SKM-1 (cell line): ENCODE results near the gene CBX5.
"Not testable (repeated sequence)": the region's sequence is repeated elsewhere in the genome, so short reads cannot be mapped to it uniquely, and the experiment has no call there.

Source experiments
- DNase-seq: peaks from one replicate; lab custom pipeline; 2025; ENCODE audit not compliant: unreplicated experiment; lab: John Stamatoyannopoulos, UW

Gene CBX5

DNA sequence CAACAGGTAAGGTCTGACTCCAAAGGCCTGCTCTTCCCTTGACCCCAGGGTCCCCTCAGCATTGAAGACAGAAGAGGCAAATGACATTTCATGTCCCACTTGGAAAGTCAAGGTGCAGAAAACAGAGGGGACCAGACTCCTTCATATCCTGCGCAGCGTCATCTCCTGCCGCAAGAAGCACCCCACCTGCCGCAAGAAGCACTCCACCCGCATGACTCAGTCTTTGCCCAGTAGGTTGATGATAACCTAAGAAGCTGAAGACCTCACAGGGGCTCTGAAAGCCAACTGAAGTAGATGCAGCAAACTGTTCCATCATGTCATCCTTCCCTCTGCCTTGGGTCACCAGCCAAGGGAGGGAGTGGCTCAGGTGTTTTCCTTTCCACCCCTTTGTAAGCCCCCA lies 79.5 kb downstream of the CBX5 start:
- no peak for DNase-seq

DNA sequence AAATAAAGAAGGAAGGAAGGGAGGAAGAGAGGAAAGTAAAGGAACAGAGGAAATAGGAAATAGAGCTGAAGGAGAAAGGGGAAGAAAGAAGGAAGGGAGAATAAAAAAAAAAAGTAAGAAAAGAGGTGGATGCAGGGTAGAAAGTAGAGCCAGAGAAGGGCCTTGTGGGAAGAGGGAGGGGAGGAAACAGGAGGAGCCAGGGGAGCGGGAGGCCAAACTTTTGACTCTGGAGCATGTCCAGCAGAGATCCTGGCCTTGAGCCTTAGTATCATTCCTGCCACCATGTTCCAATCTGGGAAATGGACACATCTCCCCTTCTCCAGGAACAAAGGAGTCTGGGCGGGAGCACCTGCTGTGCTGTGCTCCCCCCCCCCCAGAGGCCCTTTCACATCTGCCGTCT lies 80.0 kb downstream of the CBX5 start:
- DNase-seq: no peak

DNA sequence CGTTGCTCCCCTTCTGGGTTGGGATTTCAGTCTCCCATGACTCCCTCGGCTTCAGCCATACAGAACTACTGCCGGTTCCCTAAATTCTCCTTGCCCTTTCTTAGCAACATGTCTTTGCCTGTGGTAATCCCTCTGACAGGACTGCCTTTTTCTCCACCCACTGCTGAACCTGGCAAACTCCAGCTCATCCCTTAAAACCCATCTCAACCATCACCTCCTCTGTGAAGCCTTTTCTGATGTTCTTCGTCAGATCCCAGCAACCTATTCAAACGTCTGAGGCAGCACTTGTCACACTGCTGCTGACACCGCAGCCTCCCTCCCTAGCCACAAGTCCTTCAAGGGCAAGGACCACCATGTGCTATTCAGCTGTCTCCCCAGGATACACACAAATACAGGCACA lies 80.9 kb downstream of the CBX5 start:
- DNase-seq: no peak

DNA sequence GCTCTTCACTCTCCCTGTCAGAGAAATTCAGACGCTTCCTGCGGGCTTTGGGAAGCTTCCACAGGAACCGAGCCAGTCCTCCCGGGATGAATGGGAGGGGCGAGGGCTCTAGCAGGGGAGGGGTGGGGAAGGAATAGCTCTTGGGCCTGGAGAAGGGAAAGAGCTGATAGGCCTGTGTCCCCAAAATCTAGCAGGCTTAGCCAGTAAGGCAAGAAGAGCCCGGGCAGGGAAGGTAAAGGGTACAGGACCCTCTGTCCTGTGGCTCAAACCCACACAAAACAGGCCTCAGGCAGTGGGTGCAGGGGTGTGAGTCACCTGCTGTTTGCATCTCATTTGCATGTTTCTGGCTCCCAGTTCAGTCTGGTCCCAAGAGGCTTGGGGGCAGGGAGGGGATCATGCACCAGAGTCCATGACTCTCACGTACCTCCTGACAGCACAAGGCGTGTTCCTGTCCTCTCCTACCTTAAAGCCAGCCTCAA lies 82.5 kb downstream of the CBX5 start:
- DNase-seq: no peak

DNA sequence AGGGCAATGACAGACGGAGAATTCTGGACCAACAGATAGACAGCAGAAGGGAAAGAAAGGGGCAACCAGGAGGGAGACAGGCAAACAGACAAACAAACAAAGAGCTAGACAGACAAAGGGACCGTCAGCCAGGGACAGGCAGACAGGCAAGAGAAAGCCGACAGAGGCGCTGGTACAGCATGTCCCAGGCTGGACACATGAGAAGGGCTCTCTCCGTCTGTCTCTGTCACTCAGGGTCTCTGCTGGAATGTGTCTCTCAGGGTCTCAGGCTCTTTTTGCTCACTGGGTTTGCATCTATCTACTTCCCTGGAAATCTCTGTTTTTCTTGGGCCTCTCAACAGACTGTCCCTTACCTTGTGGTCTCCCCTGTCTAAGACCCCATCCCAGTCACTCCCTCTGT lies 82.9 kb downstream of the CBX5 start:
- DNase-seq: no peak

DNA sequence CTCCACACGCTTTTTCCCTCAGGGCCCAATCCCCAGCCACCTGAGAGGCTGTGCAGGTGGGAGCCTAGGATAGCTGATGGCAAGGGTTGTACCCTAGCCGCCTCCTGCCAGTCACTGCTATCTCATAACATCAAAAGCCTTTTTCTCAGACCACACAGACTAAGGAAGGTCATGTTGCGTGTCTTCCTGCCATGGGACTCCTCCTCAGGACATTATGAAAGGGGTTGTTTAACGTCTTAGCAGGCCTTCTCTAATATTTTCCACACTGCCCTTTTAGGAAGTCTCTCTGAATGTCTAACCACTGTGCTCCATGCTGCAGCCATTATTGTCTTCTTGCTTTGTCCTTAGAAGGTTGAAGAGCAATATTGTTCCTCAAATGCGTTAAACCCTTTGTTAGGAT lies 83.5 kb downstream of the CBX5 start:
- peak; percentile 5 for DNase-seq

DNA sequence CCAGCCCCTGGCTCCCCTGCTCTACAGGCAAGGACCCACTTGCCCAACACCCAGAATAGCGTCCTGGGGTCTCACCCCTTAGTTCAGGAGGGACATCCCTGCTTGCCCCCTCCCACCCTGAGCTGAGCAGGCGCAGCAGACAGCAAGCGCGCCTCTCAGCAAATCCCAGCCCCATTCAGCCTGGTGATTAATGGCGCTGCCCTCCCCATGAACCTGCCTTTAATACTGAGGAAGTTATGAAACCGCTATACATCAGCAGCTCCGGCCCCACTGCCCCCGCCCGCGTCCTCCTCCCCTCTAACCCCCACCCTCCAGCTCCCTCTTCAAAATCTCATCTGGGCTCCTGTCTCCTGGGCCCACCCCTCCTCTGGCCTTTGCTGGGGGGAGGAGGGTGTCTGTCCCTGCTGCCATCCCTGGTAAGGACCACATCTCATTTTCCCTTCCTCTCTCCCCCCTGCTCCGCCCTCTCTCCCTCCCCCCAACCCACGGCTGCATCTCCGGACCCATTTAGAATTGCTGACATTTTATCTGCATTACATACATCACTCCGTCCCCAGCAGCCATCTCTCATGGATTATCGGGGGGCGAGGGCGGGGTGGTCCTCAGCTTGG lies 84.1 kb downstream of the CBX5 start:
- peak; percentile 53 for DNase-seq

DNA sequence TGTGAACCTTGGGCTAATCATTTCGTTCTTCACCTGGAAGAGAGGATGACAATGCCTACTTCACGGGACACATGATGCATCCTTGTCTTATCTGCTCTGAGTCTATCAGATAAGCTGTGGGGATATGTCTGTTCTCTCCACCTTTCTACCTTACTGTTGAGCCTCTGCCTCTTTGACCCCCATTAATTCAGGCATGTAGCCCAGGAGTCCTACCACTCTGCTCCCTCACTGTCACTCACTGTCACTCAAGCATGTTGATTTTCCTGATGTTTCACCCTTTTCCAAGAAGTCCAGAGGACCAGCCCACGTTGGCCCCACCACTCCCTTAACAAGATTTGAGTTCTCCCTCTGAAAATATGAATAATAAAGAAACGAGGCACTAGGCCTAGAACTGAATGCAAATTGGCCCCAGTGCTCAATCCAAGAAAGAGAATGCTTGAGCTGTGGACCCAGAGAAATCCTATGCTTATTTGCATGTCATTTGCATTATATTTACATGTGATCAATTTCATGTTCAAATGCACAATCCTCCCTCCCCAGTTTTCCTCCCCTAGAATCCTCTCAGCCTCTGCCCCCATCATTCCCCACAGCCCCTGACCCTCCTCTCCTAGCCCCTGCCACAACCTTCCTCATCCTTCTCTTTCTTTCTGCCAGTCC lies 84.7 kb downstream of the CBX5 start:
- no peak for DNase-seq

DNA sequence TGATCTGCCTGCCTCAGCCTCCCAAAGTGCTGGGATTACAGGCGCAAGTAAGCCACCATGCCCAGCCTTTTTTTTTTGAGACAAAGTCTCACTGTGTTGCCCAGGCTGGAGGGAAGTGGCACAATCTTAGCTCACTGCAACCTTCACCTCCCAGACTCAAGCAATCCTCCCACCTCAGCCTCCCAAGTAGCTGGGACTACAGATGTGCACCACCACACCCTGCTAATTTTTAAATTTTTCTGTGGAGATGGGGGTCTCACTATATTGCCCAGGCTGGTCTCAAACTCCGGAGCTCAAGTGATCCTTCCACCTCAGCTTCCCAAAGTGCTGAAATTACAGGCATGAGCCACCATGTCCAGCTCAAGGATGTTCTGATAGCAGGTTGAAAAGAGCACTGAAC lies 85.3 kb downstream of the CBX5 start:
- DNase-seq: not testable (repeated sequence)

DNA sequence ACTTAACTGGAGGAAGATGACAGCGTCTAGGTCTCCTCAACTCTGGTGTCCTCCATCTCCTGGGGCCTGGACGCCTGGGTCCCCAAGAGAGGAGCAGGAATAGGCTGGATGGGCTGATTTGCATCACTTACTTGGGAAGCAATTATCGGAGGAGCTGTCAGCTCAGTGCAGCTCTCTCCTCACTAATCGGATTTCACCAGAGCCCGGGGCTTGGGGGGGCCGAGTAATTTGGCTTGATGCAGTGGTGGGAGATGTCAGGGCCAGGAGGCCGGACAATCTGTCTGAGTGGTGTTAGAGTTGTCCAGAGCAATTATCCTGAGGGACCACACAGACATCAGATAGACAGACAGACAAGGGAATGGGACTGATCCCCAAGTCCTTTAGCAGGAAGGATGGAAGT lies 86.5 kb downstream of the CBX5 start:
- DNase-seq: no peak

DNA sequence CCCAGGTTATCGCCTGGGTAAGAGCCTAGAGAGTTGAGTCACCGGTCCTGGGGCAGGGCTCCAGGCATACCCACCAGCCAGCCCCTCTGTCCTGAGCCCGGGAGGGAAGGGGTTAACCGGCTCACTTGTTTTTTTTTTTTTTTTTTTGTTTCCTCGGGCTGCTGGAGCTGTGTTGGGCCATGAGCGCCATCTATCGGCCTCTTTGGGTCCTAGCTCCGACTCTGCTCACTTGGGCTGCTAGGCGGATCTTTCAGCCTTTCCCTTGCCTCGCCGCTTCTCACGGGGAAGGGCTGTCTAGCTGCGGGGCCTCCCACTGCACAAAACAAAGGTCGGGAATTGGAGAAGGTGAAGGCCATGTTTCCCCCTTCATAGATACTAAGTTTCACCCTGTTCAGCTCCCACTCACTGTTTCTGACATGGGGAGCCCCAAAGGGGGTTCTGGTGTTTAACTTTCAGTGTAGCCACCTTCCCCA lies 88.3 kb downstream of the CBX5 start:
- DNase-seq: peak; percentile 16

DNA sequence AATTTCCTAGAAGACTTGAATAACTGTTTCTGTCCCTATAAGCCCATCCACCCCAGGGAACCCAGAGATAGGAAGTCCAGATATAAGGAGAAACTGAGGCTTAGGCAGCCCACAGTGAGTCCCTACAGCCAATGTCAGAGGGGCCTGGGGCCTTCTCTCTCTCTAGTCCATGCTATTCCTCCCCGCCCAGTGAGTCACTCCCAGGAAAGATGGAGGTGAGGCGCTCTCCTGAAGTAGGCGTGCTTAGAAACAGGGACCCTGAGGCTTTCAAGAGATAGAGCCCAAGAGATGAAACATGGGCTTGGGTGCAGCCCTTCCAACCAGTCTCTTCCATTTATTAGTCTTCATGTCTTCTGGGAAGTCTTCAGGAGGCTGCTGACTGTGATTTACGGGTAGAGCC lies 88.8 kb downstream of the CBX5 start:
- no peak for DNase-seq

DNA sequence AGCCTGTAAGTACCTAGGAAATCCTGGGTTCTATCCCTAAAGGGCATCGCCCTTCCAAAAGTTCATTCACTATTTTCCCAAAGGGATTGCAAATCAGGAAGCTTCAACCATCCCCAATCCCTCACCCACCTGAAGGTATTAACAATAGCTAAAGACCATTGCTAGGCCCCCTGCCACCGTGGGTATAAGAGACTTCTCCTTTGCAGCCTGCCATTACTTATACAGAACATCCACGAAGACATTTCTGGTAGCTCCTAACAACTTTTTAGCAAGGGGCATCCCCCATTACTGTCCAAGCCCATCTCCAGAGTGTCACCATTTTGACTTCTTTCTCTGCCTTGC lies 90.8 kb downstream of the CBX5 start:
- DNase-seq: no peak

DNA sequence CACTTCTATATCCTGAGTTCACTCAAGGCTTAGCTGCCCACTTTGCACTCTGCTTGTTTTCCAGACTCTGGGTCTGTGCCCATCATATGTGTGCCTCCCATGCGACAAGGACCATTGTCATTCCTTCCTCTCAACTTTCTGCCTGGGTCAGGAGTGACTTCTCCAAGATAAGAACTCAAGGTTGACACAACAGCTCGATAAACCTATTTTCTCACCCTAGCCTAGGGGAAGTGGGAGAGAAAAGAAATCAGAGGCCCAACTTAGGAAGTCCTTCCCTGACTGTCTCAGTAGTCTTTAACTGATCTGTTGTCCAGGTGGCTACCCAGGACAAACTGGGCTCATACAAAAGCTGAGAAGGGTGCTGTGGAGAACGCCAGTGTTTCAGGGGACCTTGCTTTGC lies 92.8 kb downstream of the CBX5 start:
- no peak for DNase-seq

DNA sequence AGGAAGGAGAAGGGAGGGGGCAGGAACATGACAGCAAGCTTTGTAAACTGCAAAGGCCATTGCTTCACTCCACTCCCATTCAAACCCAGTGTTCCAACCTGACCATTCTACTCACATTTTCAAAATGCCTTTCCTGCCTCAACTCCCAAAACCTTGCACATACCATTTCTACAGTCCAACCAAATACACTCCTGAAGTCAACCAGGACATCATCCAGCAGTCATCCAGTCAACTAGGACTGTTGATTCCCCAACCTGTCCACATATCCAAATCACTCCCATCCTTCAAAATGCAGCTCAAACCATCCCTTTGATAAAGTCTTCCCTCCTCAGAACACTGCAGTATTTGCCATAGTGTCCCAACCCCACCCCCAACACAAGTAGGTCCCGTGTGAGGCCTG lies 94.0 kb downstream of the CBX5 start:
- DNase-seq: no peak

DNA sequence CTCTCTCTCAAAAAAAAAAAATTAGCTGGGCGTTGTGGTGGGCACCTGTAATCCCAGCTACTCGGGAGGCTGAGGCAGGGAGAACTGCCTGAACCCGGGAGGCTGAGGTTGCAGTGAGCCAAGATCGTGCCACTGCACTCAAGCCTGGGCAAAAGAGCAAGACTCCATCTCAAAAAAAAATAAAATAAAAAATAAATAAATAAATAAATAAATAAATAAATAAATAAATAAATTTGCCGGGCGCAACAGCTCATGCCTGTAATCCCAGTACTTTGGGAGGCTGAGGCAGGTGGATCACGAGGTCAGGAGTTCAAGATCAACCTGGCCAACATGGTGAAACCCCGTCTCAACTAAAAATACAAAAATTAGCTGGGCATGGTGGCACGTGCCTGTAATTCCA lies 94.6 kb downstream of the CBX5 start:
- DNase-seq: not testable (repeated sequence)

DNA sequence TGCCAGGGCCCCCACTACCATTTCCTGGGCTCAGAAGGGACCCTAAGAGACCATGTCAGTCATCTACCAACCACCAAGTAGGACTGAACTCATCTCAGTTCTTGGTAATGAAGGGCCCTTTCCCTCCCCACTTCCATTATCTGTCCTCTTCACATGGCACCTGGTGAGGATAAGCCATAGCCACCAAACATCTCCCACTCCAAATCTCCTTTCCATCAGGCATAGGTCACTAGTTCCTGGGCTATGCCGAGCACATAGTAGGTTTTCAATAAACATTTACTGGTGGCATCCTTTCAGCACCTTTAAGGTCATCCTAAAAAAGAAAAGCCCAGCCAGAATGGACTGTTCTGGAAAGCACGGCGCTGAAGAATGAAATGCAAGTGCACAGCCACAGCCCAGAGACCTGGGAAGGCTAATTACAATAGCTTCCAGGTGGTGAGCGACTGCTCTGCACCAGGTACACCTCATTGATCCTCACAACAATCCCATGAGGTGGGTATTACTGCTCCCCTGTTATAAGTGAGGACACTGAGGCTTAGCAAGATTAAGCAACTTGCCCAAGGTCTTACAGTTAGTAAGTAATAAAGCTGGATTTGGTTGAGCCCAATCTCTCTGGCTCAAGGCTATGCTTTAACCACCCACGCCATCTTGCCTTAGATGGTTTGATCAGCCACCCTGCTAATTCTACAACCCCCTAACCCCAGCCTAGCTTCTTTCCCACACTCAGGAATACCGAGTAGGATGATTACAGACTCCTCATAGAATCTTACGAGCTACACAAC lies 95.7 kb downstream of the CBX5 start:
- no peak for DNase-seq

DNA sequence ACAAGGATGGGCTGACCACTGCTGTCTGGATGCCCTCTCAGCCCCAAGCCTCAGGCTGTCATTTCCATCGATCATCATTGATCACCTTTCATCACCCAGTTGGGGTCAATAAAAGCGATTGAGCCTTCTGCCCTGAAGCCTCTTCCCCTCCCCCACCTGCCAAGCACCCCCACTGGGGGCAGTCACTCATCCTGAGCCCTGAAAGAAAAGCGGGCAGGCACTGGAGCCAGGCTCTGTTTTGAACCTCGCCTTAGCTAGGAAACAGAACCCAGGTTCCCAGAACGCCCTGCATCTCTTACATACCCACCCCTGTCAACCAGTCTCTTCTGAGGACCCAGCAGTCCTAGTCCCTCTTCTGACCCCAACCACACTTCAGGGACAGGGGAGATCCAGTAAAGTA lies 96.9 kb downstream of the CBX5 start:
- no peak for DNase-seq

DNA sequence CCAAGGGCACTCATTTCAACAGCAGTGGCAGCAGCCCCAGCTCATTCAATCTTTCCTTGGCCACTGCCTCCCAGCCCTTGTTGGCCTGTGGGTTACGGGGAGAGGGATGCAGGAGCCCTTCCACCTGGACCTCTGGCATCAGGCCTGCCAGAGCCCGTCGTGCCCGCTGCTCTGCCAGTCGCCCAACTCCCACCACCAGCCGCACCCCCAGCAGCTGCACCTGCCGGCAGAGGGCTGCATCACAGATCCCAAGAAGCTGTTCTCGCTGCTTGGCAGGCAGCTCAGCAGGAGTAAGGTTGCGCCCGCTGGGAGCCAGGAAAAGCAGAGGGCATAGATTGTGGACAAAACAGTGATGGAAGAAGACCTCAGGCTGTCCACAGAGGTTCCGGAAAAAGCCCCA lies 97.8 kb downstream of the CBX5 start:
- DNase-seq: no peak
